HepG2 (cell line): ENCODE measurements around the gene CTIF. TPM values are rescaled to one million over a fixed set of nuclear protein-coding genes. Genes with fewer than 3 reads are reported as not detected.

Experiments
- ATAC-seq: fragments of 200-7000 bp; cut with Tn5 transposase; 3 replicates; pipeline ENCODE4 v1.9.1; 2020; ENCODE audit warnings: mild to moderate bottlenecking, moderate library complexity
- BruUV-seq: library from RNA; stranded (reverse); fragments of 400-500 nt; replicated peaks from 2 replicates; lab custom pipeline; 2021; lab: Mats Ljungman, UMichigan
- CTCF ChIA-PET: fragments of 300-600 bp; formaldehyde crosslinking; extraction: SDS; loops from one replicate; lab custom pipeline; 2021; ENCODE audit warnings: low total read pairs, inconsistent platforms, low intra/inter-chr PET ratio; lab: Yijun Ruan, JAX
- POLR2A ChIA-PET: fragments of 350-600 bp; sonication (Branson Sonifier 250); formaldehyde crosslinking; loops from one replicate; lab custom pipeline; 2020; ENCODE audit warnings: antibody characterized with exemption, inconsistent platforms; lab: Yijun Ruan, JAX
- DNase-seq: peaks from one replicate; pipeline ENCODE4 v3.0.0-alpha.2; 2015; ENCODE audit warnings: low spot score
- FAIRE-seq: peaks from 3 replicates; lab custom pipeline; 2011; peaks lifted over from hg19 to GRCh38; lab: Jason Lieb, UNC
- H2AFZ ChIP-seq: one replicate; pipeline ENCODE4 v1.6.1; 2011; ENCODE audit warnings: low read length, inconsistent platforms
- H3K27ac ChIP-seq: fragments of 300-600 bp; 3 replicates; pipeline ENCODE4 v1.8.0; 2011; ENCODE audit warnings: mixed run types, mild to moderate bottlenecking, mixed read lengths, low read length, inconsistent platforms; ENCODE audit not compliant: insufficient read depth; ENCODE audit errors: extremely low read length
- H3K27me3 ChIP-seq, 2 experiments: fragments of 200-600 bp in 1 of 2; 2 replicates in 1 of 2; 3 replicates in 1 of 2; pipeline versions ENCODE4 v1.6.0 to v1.8.0; 2011; ENCODE audit warnings: low read length in 2 of 2, mild to moderate bottlenecking in 2 of 2, moderate library complexity in 2 of 2, inconsistent platforms in 1 of 2; ENCODE audit not compliant: insufficient read depth in 2 of 2, control insufficient read depth in 1 of 2
- H3K36me3 ChIP-seq, 2 experiments: fragments of 200-600 bp in 1 of 2; replicated peaks in 1 of 2; 2 replicates in 1 of 2; 3 replicates in 1 of 2; pipeline versions ENCODE4 v1.5.1 to v1.8.0; 2011; ENCODE audit warnings: low read length in 2 of 2, inconsistent platforms in 1 of 2; ENCODE audit not compliant: insufficient read depth in 2 of 2, control insufficient read depth in 1 of 2
- H3K4me1 ChIP-seq: 2 replicates; pipeline ENCODE4 v1.5.1; 2012; ENCODE audit warnings: low read length, inconsistent platforms; ENCODE audit not compliant: insufficient read depth
- H3K4me2 ChIP-seq: 2 replicates; pipeline ENCODE4 v1.6.0; 2011; ENCODE audit warnings: low read depth, low read length, inconsistent platforms
- H3K4me3 ChIP-seq, 3 experiments: fragments of 200-600 bp in 1 of 3; sonication (generic), shearing (Covaris generic) in 1 of 3; replicated peaks in 1 of 3; 2 replicates each; pipeline ENCODE4 v1.5.1; 2011 to 2016; ENCODE audit warnings: low read length in 3 of 3, inconsistent platforms in 2 of 3, low read depth in 2 of 3, mild to moderate bottlenecking in 2 of 3, control low read depth in 1 of 3, mixed read lengths in 1 of 3; ENCODE audit not compliant: insufficient read depth in 1 of 3
- H3K79me2 ChIP-seq: one replicate; pipeline ENCODE4 v1.6.1; 2011; ENCODE audit warnings: low read length, inconsistent platforms; ENCODE audit not compliant: insufficient read depth
- H3K9ac ChIP-seq: 2 replicates; pipeline ENCODE4 v1.6.0; 2011; ENCODE audit warnings: mild to moderate bottlenecking, low read depth, low read length, inconsistent platforms; ENCODE audit not compliant: insufficient read depth
- H3K9me3 ChIP-seq: 2 replicates; pipeline ENCODE4 v1.5.1; 2012; ENCODE audit warnings: mild to moderate bottlenecking, low read length
- H4K20me1 ChIP-seq: 2 replicates; pipeline ENCODE4 v1.6.0; 2011; ENCODE audit warnings: inconsistent platforms, mild to moderate bottlenecking, low read length, moderate library complexity; ENCODE audit not compliant: insufficient read depth
- ATRX ChIP-seq: sonication (generic); formaldehyde crosslinking; IDR thresholded peaks from 2 replicates; pipeline ENCODE4 v1.4.0; 2020; ENCODE audit warnings: missing genetic modification reagents, borderline replicate concordance
- DMAP1 ChIP-seq: IDR thresholded peaks from 2 replicates; pipeline ENCODE4 v1.6.1; 2016
- NFYC ChIP-seq: IDR thresholded peaks from 2 replicates; pipeline ENCODE4 v1.6.1; 2016; ENCODE audit warnings: missing genetic modification reagents, missing compliant biosample characterization
- RBAK ChIP-seq: sonication (generic); formaldehyde crosslinking; IDR thresholded peaks from 2 replicates; pipeline ENCODE4 v1.5.1; 2020; ENCODE audit warnings: mild to moderate bottlenecking, missing genetic modification reagents
- SNAPC2 ChIP-seq: sonication (generic); formaldehyde crosslinking; IDR thresholded peaks from 2 replicates; pipeline ENCODE4 v1.8.1; 2022; ENCODE audit warnings: mild to moderate bottlenecking, missing genetic modification reagents
- ZBTB7B ChIP-seq: sonication (generic); formaldehyde crosslinking; IDR thresholded peaks from 2 replicates; pipeline ENCODE4 v1.4.0; 2020; ENCODE audit warnings: missing genetic modification reagents
- ZNF432 ChIP-seq: sonication (generic); formaldehyde crosslinking; IDR thresholded peaks from 2 replicates; pipeline ENCODE4 v1.5.0; 2020; ENCODE audit warnings: missing genetic modification reagents, mild to moderate bottlenecking, borderline replicate concordance
- ZSCAN31 ChIP-seq: sonication (generic); formaldehyde crosslinking; IDR thresholded peaks from 2 replicates; pipeline ENCODE4 v1.5.0; 2020; ENCODE audit warnings: low read depth, mild to moderate bottlenecking, missing genetic modification reagents
- WGBS: methylation state at CpG from one replicate; pipeline ENCODE4 v1.1.6; 2017; ENCODE audit warnings: low lambda C conversion rate; 5-methylcytosine and 5-hydroxymethylcytosine counted together
- in situ Hi-C: cut with HindIII; loops from 2 replicates; pipeline ENCODE4 v1.10.0; 2017; ENCODE audit warnings: low pct_unique_long_range_greater_than_20kb; ENCODE audit not compliant: extremely low pct_ligation_motif_present
- intact Hi-C: fragments of 100-400 bp; cut with micrococcal nuclease; formaldehyde crosslinking; loops from one replicate; pipeline ENCODE4 v1.10.0; 2022; ENCODE audit not compliant: unreplicated experiment
- polyA plus RNA-seq, 8 experiments: library from polyadenylated mRNA; depleted of rRNA in 3 of 8; stranded (reverse) in 7 of 8; unstranded in 1 of 8; fragments of >200 nt; fragmentation: Illumina TruSeq in 4 of 8; extraction: Trizol in 4 of 8; gene quantifications; 2 replicates each; pipeline versions ENCODE4 v1.2.1 to v1.2.3, GENCODE V29; 2011 to 2016; ENCODE audit warnings: low read depth in 4 of 8, missing spikeins in 1 of 8, mixed read lengths in 1 of 8; ENCODE audit not compliant: insufficient read depth in 1 of 8
- total RNA-seq, 5 experiments: library from RNA; depleted of rRNA; stranded (reverse); fragments of >200 nt; fragmentation: Illumina TruSeq; extraction: Trizol; gene quantifications; 2 replicates each; pipeline ENCODE4 v1.2.3, GENCODE V29; 2016; ENCODE audit warnings: low read depth in 1 of 5
- TF ChIP-seq, protein P1 (sequence below): sonication (generic); formaldehyde crosslinking; IDR thresholded peaks from 2 replicates; pipeline ENCODE4 v1.4.0; 2020; ENCODE audit warnings: mild to moderate bottlenecking, low read depth, missing genetic modification reagents
- TF ChIP-seq, protein P2 (sequence below): sonication (generic); formaldehyde crosslinking; IDR thresholded peaks from 2 replicates; pipeline ENCODE4 v1.4.0; 2020; ENCODE audit warnings: missing genetic modification reagents; ENCODE audit errors: not compliant biosample characterization
- TF ChIP-seq, protein P3 (sequence below): sonication (generic); formaldehyde crosslinking; IDR thresholded peaks from 2 replicates; pipeline ENCODE4 v1.4.0; 2020; ENCODE audit warnings: mild to moderate bottlenecking, missing genetic modification reagents, borderline replicate concordance
- TF ChIP-seq, protein P4 (sequence below): conservative IDR thresholded peaks from 2 replicates; pipeline ENCODE4 v1.6.1; 2018; ENCODE audit warnings: missing genetic modification reagents
- TF ChIP-seq, protein P5 (sequence below): sonication (generic); formaldehyde crosslinking; IDR thresholded peaks from 2 replicates; pipeline ENCODE4 v1.8.1; 2023; ENCODE audit warnings: mild to moderate bottlenecking, inconsistent platforms, moderate library complexity, missing genetic modification reagents, borderline replicate concordance

The CTIF gene
- total and polyA plus RNA-seq, 2 of the 13 experiments (the other 11 are each of a cell fraction or from before 2014, with no cell fraction given): 18.2 to 28.0 TPM

DNA sequence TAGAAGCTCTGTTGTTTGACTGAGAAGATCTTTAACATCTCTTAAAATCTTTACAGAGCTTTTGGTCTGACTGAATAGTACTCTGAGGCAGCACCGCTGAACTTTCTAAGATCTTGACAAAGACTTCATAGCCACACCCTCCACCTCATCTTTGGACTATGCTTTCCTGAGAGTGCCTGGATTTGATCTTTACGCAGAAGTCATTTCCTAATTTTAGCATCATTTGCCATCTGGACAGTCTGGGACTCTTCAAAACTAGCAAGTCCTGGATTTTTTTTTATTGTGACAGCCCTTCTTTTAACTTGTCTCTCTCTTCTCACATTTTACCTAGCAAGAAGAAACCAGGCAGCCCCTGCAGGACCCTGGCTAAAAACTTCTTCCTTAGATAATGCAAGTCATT is 188.8 kb downstream of the CTIF start:
- in situ Hi-C loops (no loop called here), intact Hi-C loops (no loop called here)
- Histone ChIP-seq H3K36me3 (peaks cover 2 to 13% of the 10 kb centered on the region in 2 experiments; a peak in 4 of 5 replicates), H3K4me3 (no peak overlapping the region), H3K4me1 (no peaks in the 10 kb centered on the region), H3K9ac (no peak overlapping the region), H3K27ac (no peak overlapping the region), H3K9me3 (no peaks in the 10 kb centered on the region), H3K79me2 (no peaks in the 10 kb centered on the region), H2AFZ (no peak overlapping the region), H4K20me1 (no peaks in the 10 kb centered on the region; the same call in 1 of the 2 replicates), H3K4me2 (no peak overlapping the region), H3K27me3 (no peaks in the 10 kb centered on the region)
- ChIA-PET POLR2A (no interaction called here), CTCF (no interaction called here)
- FAIRE-seq: no peak
- no TSS peak for BruUV-seq
- no peak for ATAC-seq
- TF ChIP-seq DMAP1 (CRISPR knock-in tag) (no peak), ZSCAN31 (CRISPR knock-in tag) (no peak), ZNF432 (no peak), ATRX (CRISPR knock-in tag) (no peak), ZBTB7B (CRISPR knock-in tag) (no peak), RBAK (CRISPR knock-in tag) (no peak), SNAPC2 (CRISPR knock-in tag) (no peak), NFYC (CRISPR knock-in tag) (no peak)
- TF ChIP-seq, protein P1, sequence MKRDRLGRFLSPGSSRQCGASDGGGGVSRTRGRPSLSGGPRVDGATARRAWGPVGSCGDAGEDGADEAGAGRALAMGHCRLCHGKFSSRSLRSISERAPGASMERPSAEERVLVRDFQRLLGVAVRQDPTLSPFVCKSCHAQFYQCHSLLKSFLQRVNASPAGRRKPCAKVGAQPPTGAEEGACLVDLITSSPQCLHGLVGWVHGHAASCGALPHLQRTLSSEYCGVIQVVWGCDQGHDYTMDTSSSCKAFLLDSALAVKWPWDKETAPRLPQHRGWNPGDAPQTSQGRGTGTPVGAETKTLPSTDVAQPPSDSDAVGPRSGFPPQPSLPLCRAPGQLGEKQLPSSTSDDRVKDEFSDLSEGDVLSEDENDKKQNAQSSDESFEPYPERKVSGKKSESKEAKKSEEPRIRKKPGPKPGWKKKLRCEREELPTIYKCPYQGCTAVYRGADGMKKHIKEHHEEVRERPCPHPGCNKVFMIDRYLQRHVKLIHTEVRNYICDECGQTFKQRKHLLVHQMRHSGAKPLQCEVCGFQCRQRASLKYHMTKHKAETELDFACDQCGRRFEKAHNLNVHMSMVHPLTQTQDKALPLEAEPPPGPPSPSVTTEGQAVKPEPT (CRISPR knock-in tag): no peak
- TF ChIP-seq, protein P2, sequence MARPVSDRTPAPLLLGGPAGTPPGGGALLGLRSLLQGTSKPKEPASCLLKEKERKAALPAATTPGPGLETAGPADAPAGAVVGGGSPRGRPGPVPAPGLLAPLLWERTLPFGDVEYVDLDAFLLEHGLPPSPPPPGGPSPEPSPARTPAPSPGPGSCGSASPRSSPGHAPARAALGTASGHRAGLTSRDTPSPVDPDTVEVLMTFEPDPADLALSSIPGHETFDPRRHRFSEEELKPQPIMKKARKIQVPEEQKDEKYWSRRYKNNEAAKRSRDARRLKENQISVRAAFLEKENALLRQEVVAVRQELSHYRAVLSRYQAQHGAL: no peak
- TF ChIP-seq, protein P3, sequence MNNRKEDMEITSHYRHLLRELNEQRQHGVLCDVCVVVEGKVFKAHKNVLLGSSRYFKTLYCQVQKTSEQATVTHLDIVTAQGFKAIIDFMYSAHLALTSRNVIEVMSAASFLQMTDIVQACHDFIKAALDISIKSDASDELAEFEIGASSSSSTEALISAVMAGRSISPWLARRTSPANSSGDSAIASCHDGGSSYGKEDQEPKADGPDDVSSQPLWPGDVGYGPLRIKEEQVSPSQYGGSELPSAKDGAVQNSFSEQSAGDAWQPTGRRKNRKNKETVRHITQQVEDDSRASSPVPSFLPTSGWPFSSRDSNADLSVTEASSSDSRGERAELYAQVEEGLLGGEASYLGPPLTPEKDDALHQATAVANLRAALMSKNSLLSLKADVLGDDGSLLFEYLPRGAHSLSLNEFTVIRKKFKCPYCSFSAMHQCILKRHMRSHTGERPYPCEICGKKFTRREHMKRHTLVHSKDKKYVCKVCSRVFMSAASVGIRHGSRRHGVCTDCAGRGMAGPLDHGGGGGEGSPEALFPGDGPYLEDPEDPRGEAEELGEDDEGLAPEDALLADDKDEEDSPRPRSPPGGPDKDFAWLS (CRISPR knock-in tag): no peak
- TF ChIP-seq, protein P4, sequence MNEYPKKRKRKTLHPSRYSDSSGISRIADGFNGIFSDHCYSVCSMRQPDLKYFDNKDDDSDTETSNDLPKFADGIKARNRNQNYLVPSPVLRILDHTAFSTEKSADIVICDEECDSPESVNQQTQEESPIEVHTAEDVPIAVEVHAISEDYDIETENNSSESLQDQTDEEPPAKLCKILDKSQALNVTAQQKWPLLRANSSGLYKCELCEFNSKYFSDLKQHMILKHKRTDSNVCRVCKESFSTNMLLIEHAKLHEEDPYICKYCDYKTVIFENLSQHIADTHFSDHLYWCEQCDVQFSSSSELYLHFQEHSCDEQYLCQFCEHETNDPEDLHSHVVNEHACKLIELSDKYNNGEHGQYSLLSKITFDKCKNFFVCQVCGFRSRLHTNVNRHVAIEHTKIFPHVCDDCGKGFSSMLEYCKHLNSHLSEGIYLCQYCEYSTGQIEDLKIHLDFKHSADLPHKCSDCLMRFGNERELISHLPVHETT (CRISPR knock-in tag): no peak
- TF ChIP-seq, protein P5, sequence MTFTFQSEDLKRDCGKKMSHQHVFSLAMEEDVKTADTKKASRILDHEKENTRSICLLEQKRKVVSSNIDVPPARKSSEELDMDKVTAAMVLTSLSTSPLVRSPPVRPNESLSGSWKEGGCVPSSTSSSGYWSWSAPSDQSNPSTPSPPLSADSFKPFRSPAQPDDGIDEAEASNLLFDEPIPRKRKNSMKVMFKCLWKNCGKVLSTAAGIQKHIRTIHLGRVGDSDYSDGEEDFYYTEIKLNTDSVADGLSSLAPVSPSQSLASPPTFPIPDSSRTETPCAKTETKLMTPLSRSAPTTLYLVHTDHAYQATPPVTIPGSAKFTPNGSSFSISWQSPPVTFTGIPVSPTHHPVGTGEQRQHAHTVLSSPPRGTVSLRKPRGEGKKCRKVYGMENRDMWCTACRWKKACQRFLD (CRISPR knock-in tag): no peak
- 100% methylated on average over 2 of the region's 2 CpGs for WGBS
- no peak for DNase-seq
